Hematopoietic multipotent progenitor cell treated with erythropoietin and hydrocortisone succinate and interleukin-3 and kit ligand, for 17 days (in vitro differentiated cells): ENCODE data around the gene UMODL1.
A peak's percentile ranks its signal among the peaks of the same experiment; 100 is the strongest.

ENCODE experiments used
- DNase-seq: peaks from one replicate; pipeline ENCODE4 v3.0.0-alpha.2; 2015; ENCODE audit warnings: low spot score

Gene UMODL1

DNA sequence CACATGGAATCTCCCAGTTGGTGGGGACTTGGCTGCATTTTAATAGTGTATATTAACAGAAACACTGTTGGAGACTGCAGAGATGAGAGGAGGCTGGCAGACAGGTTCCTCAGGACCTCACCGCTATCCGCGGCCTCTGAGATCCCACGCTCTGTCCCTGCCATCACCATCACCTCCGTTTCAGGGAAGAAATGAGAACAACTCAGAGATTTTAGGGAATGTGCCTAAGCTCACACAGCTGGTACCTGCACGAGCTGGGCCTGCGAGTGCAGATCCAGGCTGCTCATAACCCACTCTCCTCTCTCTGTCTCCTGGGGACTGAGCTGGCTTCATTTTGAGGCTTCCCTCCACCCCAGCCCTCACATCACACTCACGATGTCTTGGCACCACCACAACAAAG is 62.0 kb downstream of the UMODL1 start:
- DNase-seq, result no peak

DNA sequence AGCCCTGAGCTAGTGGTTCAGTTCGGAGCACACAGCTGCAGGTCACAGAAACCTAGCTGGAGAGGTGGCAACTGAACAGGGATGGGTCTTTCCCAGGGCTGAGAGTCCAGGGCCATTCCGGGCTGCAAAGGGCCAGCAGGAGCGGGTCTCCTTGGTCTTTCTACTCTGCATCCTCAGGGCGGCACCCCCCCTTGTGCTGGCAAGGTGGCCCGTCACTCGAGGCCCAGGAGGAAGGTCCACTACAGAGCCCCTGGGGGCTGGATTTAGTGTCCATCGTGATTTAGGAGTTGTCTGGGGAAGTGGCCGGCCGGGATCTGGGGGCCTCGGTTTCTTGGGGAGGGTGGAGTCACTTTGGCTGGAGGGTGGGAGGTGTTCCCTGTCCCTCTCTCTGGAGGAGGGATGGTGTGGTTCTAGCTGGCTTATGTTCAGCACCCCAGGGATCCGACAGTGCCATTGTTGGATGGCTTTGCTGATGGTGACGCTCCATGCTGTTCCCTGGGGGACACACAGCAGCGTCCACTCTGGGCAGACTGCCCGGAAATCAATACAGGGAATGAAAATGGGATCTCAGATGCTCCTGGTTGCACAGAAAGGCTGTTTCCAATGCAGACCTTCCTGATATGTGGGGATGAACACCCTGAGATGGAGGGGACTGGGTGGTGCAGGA is 64.4 kb downstream of the UMODL1 start:
- DNase-seq, result no peak

DNA sequence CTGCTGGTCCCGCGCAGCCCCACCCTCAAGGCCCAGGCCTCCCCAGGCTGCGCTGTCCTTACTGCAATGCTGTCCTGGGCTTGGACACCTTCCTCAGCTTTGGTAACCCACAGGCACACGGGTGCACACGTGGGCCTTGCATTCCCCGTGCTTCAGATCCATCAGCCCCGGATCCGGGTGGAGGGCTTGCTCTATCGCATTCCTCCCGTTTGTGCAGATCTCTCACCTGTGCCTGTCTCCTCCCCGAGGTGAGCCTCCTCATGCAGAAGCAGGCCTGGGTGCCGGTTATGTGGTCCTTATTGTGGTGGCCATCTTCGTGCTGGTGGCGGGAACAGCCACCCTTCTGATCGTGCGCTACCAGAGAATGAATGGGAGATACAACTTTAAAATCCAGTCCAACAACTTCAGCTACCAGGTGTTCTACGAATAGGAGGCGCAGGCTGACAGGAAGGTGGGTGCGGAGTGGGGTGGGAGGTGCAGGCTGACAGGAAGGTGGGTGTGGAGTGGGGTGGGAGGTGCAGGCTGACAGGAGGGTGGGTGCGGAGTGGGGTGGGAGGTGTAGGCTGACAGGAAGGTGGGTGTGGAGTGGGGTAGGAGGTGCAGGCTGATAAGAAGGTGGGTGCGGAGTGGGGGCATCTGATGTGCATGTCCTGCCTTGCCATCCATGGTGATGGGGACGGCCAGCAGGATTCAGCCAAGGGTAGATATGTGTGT is 66.2 kb downstream of the UMODL1 start:
- DNase-seq, result no peak

DNA sequence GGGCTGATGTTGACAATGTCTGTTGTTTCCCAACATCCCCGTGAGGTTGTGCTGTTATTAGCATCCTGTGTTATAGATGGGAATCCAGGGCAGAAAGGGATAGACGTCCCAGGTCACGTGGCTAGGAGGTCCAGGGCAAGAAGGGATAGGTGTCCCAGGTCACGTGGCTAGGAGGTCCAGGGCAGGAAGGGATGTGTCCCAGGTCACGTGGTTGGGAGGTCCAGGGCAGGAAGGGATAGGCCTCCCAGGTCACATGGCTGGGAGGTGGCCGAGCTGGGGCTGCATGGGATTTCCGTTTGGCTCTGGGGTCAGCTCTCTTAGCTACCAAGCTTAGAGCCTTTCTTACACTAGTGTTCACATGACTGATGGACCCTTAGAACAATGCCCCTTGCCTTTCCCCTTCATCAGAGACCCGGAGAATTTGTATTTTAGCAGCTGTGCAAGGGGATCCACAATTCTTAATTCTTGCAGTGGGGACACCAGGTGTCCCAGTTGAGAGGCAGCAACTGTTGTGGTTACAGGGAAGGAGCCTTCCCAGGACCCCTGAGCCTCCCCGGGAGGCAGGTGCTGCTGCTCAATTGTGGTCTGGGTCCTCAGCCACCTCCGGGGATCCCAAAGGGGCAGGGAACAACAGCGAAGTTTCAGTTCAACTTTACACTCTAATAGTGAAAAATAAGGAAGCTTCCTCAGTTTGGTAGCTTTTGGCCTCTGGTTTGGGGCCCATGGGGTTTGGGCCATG is 69.2 kb downstream of the UMODL1 start:
- DNase-seq, result no peak

DNA sequence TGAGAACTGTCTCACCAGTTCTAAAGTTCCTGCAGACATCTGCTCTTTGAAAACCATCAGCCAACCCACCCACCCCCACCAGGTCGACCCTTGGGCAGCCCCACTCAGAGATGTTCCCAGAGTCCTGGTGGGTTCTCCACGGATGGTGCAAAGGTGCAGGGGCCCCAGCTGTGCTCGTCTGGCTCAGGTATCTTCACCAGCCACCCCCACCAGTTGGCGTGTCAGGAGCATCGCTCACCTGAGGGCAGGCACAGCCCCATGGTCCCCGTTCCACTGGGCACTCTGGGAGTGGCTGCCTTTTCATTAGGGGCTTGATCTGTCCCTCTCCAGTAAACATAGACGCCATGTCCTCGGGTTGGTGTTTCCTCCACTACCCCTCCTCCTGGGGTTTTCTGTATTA is 70.5 kb downstream of the UMODL1 start:
- DNase-seq, result no peak

DNA sequence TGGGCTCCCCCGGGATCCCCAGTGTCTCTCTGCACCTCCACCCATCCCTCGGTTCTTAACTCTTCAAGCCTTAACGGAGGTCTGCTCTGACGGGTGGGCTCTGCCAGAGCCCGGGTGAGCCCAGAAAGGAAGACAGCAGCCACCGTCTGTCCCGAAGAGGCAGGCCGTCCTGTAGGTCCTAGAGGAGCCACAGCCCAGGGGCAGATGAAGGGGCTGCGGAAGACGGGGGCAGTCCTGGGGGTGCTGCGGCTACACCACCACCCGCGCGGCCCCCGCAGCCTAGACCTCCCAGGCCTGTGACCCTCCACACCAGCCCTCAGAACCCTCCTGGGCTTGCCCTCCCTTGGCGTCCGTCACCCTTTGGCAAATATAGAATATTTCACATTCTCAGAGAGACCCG is 71.0 kb downstream of the UMODL1 start:
- DNase-seq, result no peak

DNA sequence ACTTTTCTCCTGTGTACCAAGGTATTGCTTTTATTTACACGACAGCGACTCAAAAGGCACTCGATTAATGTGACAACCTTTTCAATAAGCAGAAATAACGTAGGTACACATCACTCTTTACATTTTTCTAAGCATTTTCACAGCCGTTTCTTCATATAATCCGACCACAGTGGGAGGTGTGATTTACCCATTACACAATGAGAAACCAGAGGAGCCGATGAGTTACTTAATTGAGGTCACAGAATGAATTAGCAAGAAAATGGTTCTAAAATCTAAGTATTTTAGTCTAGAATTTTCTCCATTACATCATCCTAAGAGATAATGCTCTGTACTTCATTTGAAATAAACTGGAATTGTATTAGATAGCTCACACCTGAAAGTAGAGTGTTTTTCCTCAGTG is 71.5 kb downstream of the UMODL1 start:
- DNase-seq, result no peak

DNA sequence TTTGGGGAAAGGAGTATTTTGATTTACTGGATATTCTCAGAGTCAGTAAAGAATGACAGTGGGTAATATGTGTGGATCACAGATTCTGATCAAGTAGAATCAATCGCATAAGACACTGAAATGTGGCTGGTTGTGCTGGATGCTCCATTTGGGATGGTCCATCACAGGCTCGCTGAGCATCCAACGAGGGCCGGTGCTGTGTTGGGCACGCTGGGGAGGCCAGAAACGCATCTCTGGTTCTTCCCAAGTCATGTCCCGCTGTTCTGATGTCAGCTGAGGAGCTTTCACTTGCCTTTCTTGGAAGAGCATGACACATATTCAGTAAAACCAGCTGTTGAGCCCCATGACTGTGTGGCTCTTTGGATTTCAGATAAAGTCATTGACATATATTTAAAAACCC is 72.0 kb downstream of the UMODL1 start:
- no peak for DNase-seq

DNA sequence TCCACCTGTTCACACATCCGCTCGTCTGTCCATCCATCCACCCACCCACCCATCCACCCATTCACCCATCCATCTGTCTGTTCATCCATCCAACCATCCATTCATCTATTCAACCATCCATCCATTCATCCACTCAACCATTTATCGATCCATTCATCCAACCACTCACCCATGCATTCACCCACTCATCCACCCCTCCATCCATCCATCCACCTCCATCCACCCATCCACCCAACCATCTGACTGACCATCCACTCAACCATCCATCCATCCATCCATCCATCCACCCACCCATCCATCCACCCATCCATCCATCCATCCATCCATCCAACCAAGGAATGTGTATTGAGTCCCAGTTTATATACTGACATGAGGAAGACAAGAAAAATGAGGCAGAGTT is 73.1 kb downstream of the UMODL1 start:
- no peak for DNase-seq

DNA sequence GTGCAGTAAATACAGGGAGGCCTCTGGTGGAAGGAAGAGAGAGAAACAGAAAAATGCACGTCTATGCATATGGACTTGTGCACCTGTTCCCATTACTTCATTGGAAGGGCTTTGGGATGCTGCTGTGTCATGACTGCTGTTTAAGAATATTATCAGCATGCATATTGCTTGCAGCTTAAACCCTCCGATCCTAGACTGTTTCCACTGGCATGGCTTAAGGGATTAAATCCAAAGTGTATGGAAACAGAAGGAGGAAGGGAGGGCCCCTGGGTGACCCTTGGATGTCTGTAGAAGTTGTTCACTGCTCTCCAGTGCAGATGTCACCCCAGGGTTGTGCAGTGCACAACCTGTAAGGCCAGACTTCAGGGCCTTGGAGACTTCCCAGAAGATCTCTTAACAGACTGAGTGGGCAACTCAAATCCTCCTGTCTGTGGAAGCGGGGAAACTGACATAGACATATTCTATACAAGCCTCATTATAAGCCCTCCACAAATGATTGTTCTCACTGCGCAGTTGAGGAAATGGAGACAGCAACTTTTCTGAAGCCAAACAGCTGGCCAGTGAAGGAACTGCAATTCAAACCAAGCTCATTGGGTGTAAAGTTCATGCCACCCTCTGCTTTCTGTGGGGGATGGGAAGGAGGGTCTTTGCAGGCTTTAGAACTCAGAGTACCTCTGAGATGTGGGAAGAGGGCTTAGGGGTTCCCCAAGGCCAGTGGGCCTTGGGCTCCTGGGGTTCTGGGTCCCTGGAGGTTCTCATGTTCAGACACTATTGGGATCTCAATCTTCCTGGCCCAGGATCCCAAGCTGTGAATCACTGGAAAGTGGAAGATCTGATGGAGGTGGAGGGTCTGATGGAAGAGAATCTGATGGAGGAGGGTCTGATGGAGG is 73.8 kb downstream of the UMODL1 start:
- DNase-seq, result no peak

DNA sequence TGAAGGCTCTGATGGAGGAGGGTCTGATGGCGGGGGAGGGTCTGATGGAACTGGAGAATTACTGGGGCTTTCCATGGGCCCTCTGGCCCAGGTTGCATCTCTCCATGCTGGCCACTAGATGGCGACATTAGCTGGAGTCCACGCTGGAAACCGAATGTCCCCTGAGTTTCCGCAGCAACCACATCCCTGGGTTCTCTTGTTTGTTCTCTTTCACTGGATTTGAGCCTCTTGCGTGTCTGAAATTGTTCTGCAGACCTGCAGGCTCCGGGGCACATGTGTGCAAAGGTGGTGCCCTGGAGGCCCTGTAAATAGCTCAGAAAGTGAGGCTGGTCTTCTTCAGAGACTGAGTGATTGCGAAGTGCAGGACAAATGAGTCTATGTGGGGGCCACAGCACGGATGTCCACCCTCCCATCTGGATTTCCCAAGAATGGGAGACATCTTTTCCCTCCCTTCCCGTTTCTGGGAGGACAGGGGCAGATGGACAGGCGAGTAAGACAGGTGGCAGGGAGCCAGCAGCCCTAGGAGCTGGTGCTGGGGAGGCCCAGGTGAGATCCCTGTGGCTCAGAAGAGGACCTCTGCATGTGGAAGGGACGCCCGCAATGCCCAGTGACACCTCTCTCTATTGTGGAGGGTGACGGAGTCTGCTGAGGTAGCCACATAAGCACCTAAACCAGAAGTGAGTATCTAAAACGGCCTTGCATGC is 74.6 kb downstream of the UMODL1 start:
- peak; percentile 61 for DNase-seq

DNA sequence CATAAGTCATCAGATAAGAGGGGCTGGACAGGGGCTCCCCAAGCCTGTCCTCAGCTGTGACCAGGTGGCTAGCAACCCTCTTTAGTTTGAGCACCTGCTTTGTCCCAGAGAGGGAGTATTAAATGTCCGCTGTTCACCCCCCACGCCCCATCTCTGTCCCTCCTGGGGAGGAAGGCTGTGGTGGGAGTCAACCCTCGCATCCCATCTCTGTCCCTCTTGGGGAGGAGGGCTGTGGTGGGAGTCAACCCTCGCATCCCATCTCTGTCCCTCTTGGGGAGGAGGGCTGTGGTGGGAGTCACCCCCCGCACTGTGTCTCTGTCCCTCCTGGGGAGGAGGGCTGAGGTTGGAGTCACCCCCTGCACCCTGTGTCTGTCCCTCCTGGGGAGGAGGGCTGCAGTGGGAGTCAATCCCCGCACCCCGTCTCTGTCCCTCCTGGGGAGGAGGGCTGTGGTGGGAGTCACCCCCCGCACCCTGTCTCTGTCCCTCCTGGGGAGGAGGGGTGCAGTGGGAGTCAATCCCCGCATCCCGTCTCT is 75.2 kb downstream of the UMODL1 start:
- no peak for DNase-seq

DNA sequence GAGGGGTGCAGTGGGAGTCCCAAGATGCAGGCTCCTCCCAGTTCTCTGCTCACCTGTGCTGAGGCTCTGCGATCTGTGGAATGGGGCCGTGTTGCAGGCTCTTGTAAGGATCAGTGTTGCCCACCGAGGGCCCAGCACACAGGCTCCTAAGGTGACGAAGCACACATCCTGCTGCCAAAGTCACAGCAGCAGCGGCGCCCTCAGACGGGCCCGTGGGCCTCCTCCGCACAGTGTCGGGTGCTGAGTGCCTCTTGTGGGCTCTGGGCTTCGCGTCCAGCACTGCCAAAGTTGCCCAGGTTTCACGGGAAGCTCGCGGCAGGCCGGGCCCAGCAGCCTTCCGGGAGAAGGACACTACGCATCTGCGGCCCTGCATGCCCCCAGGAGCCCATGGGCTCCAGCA is 75.7 kb downstream of the UMODL1 start:
- no peak for DNase-seq

DNA sequence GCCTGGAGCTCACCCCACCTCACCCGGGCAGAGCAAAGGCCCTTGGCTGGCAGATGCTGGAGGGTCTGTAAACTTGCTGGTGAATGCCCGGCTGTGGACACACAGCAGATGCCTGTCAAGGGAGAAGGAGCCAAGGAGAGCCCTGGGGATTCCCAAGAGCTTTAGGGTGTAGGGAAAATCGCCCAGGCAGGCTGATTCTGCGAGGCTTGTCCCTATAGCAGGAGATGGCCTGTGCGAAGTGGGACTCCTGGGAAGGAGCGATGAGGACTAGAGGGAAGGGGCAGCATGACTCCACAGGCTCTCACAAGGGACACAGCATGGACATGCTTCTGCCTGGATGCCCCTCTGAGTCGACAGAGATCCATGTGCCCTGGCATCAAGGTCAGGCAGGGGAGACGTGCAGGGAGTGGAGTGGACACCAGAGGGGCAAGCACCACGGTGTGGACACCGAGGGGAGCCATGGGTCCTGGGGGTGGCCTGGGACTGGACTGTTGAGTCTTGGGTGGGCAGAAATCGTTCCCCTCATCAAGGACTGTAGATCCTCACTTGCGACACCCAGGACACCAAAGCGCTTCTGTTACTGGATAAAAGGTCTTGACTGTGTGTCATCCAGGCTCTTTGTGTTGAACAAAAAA is 76.4 kb downstream of the UMODL1 start:
- no peak for DNase-seq

DNA sequence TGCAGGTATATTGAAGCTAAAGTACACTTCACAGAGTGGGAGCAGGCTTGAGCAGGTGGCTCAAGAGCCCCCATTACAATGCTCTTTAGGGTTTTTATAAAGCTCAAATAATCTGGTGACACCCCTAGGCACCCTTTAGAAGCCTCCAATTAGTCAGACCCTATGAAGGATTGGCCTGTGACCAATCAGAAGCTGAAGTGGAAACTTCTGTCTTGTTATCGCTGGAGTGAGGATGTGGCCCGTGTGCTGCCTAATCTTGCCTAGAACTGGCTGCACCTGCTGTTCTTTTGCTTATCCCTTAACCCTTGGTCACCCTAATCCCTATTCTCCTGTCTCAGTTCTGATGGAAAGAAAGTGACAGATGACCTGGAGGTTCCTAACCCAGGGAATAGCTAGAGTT is 77.0 kb downstream of the UMODL1 start:
- DNase-seq, result no peak

DNA sequence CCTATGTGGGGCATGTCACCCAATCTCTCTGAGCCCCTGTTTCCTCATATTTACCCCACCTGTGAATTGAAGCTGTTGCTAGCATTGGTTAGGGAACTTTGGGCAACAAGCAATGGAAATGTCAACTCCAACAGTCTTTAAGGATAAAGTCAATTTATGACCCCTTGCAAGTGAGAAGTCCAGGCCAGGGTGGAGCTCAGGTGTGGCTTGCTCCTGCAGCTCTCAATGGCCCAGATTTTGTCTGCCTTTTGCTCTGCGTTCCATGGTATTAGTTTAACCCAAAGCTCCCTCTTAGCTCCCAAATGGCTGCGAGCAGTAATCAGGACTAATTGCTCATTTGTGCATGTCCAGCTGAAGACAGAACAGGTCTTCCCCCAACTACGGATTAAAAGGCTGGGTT is 77.5 kb downstream of the UMODL1 start:
- DNase-seq, result no peak

DNA sequence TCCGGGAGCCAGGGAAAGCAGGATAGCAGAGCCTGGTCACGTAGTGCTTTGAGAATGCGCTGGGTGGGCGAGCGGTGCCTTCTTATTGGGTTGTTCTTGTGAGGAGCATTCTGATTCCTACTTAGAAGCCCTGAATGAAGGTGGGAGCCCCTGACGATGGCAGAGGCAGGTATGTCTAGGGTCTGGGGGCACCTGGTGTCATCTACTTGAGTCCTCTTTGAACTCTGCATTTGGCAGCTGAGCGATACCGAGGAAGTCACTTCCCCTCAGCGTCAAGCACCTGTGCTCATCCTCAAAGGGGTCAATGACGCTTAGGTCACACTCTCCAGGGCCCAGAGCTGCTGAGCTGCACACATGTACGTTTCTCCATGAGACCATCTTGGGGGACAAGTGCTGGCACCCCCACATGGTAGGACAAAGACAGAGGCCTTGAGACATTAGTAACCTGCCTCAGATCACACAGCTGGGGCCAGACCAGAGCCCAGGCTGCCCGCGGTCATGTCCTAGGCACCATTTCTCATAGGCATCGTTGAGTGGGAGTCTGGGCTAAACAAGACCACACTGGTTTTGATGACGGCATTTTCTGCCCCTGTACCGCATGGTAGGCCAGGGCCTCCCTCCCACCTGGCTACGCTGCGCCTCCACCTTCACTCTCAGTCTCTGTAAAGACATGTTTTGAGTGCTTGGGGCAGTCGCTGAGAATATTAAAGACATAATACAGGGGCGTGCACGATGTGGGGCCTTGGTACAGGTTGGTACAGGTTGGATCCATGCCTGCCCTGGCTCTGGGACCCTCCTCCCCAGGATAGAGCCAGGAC is 78.7 kb downstream of the UMODL1 start:
- DNase-seq, result no peak

DNA sequence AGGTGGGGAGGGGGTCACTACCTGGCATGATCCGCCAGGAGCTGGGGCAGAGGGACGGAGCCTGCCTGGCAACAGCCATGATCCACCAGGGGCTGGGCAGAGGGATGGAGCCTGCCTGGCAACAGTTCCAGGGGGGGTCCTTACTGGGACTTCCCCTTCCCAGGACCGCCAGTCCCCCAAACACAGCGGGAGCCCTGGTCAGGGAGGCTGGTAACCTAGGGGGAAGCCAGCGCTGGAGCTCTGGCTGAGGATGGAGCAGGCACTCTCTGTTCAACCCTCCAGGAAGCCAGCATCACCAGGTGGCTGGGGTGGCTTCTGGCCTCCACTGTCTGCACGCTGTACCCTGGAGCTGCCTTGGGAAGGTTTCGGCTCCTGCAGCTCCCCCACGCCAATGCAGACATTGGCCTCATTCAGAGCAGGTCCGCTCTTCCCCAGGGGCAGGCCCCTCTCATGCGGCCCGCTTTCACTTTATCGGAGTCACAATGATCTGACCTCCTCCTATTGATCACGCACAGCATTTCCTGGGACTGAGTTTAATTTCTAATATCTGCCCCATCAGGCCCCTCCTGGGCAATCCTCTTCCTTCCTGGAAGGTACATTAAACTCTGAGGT is 79.5 kb downstream of the UMODL1 start:
- DNase-seq, result no peak

DNA sequence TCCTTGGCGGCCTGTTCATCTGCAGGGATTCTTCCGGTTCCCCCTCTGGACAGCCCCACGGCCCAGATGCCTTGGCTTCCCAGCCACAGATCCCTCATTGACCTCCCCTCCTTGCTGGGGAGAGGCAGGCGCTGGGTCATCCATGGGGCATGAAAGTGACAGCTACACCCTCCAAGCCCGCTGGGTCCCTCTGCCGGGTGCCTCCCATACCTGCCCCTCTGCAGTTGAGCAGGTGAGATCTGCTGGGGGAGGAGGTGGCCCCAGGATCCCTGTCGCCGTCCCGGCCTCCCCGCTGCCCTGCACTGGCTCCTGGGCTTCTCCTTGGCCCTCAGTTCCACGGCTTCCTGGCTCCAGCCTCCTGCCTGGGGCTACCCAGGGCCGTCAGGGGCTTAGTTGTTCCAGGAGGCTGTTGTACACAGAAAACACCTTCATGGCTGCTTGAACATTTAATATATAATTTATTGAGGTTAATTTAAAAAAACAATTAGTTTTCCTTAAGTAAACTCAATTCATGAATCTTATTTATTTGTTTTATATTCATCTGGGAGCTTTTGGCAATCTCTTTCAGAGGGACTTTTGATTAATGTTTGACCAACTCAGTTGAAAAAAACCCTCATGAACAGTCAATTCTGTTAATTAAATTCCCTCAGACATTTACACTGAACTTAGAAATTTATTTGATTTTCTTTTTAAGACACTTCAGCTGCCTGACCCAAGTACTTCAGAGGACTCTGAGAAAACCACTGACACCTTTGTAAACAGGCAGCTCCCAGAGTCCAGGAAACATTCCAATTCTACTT is 80.2 kb downstream of the UMODL1 start:
- no peak for DNase-seq
